GM10266 (cell line): ENCODE results near the gene XK.

Source experiments
- DNase-seq: peaks from one replicate; pipeline ENCODE4 v3.0.0; 2012; ENCODE audit errors: extremely low spot score
- CTCF ChIP-seq: IDR thresholded peaks from 2 replicates; pipeline ENCODE4 v1.5.1; 2012; ENCODE audit warnings: mild to moderate bottlenecking, low read depth; ENCODE audit not compliant: control insufficient read depth, insufficient read depth; ENCODE audit errors: missing control alignments

Gene XK

GRCh38 chrX:37697169-37697760, 11.7 kb downstream of the XK start:
- no peak for DNase-seq
- no peak for TF ChIP-seq CTCF

GRCh38 chrX:37701588-37701987, 16.0 kb downstream of the XK start:
- no peak for DNase-seq
- no peak for TF ChIP-seq CTCF

GRCh38 chrX:37711991-37712390, 26.4 kb downstream of the XK start:
- no peak for DNase-seq
- no peak for TF ChIP-seq CTCF

GRCh38 chrX:37712458-37712857, 26.9 kb downstream of the XK start:
- TF ChIP-seq CTCF = no peak
- DNase-seq = no peak

- TF ChIP-seq CTCF = no peak
- DNase-seq = no peak
These were observed 28.9 kb downstream of the XK start for GRCh38 chrX:37714479-37714878.

GRCh38 chrX:37716602-37717001, 31.0 kb downstream of the XK start:
- DNase-seq = no peak
- TF ChIP-seq CTCF = no peak

- no peak for TF ChIP-seq CTCF
These were observed 32.1 kb downstream of the XK start for GRCh38 chrX:37717708-37718107.

More at GRCh38 chrX:37717708-37718107, 32.1 kb downstream of the XK start:
- DNase-seq = no peak
